Sigmoid colon (tissue), 4 donors: Measurements from ENCODE around the gene P2RX4.

Experiments used
- EP300 ChIP-seq, 4 donors: sonication (generic); formaldehyde crosslinking; IDR thresholded peaks; one replicate each; pipeline ENCODE4 v1.6.1; 2017; ENCODE audit warnings: antibody characterized with exemption in 4 of 4
- POLR2A ChIP-seq, 2 donors: fragments of 450-650 bp; IDR thresholded peaks; one replicate each; pipeline ENCODE4 v1.6.1; 2016; ENCODE audit warnings: antibody characterized with exemption in 2 of 2, mild to moderate bottlenecking in 2 of 2, moderate library complexity in 2 of 2
- POLR2AphosphoS5 ChIP-seq, 4 donors: sonication (generic); formaldehyde crosslinking; IDR thresholded peaks; one replicate each; pipeline ENCODE4 v1.6.1; 2017; ENCODE audit warnings: antibody characterized with exemption in 4 of 4
- TF ChIP-seq, protein P1 (sequence below), 4 experiments: fragments of 450-650 bp in 3 of 4; fragments of 200-600 bp in 1 of 4; IDR thresholded peaks; one replicate each; pipeline ENCODE4 v1.5.1; 2016 to 2019; ENCODE audit warnings: antibody characterized with exemption in 4 of 4, mild to moderate bottlenecking in 3 of 4, moderate library complexity in 2 of 4

- TF ChIP-seq, protein P1, sequence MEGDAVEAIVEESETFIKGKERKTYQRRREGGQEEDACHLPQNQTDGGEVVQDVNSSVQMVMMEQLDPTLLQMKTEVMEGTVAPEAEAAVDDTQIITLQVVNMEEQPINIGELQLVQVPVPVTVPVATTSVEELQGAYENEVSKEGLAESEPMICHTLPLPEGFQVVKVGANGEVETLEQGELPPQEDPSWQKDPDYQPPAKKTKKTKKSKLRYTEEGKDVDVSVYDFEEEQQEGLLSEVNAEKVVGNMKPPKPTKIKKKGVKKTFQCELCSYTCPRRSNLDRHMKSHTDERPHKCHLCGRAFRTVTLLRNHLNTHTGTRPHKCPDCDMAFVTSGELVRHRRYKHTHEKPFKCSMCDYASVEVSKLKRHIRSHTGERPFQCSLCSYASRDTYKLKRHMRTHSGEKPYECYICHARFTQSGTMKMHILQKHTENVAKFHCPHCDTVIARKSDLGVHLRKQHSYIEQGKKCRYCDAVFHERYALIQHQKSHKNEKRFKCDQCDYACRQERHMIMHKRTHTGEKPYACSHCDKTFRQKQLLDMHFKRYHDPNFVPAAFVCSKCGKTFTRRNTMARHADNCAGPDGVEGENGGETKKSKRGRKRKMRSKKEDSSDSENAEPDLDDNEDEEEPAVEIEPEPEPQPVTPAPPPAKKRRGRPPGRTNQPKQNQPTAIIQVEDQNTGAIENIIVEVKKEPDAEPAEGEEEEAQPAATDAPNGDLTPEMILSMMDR (IDR thresholded peaks at IDR 0.05): no peak
- TF ChIP-seq POLR2A (IDR thresholded peaks at IDR 0.05) (no peak), POLR2AphosphoS5 (IDR thresholded peaks at IDR 0.05) (no peak), EP300 (IDR thresholded peaks at IDR 0.05) (no peak)
These were observed 46.9 kb upstream of the P2RX4 start for GRCh38 chr12:121162985-121163384.
